Cardiac fibroblast (primary cell): ENCODE data around the gene FSTL5.

Experiments
- DNase-seq, 2 donors: peaks; one replicate each; pipeline versions ENCODE4 v3.0.0 to v3.0.0-alpha.2; 2010; ENCODE audit warnings: low read depth in 2 of 2
- H3K4me3 ChIP-seq, 2 donors: replicated peaks in 1 of 2; 1 replicate in 1 of 2; 2 replicates in 1 of 2; pipeline ENCODE4 v1.5.1; 2011; ENCODE audit warnings: low read depth in 2 of 2, low read length in 2 of 2, mild to moderate bottlenecking in 2 of 2, moderate library complexity in 1 of 2
- TF ChIP-seq, protein P1 (sequence below): IDR thresholded peaks from one replicate; pipeline ENCODE4 v1.5.1; 2011; ENCODE audit warnings: low read depth, mild to moderate bottlenecking, low read length, inconsistent platforms

The FSTL5 gene

DNA sequence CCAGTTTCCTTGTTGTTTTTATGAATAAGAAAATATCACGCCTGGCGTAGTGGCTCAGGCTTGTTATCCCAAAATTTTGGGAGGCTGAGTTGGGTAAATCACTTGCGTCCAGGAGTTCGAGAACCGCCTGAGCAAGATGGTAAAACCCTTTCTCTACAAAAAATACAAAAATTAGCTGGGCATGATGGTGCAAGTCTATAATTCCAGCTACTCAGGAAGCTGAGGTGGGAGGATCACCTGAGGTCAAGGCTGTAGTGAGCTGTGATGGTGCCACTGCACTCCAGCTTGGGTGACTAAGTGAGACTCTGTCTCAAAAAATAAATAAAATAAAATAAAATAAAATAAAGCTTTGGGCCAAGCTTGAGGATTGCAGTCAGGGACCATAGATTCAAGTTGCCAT, 827.2 kb downstream of the FSTL5 start:
- TF ChIP-seq, protein P1, sequence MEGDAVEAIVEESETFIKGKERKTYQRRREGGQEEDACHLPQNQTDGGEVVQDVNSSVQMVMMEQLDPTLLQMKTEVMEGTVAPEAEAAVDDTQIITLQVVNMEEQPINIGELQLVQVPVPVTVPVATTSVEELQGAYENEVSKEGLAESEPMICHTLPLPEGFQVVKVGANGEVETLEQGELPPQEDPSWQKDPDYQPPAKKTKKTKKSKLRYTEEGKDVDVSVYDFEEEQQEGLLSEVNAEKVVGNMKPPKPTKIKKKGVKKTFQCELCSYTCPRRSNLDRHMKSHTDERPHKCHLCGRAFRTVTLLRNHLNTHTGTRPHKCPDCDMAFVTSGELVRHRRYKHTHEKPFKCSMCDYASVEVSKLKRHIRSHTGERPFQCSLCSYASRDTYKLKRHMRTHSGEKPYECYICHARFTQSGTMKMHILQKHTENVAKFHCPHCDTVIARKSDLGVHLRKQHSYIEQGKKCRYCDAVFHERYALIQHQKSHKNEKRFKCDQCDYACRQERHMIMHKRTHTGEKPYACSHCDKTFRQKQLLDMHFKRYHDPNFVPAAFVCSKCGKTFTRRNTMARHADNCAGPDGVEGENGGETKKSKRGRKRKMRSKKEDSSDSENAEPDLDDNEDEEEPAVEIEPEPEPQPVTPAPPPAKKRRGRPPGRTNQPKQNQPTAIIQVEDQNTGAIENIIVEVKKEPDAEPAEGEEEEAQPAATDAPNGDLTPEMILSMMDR = no peak
- H3K4me3 ChIP-seq = no peak overlapping the region
- DNase-seq = no peak

DNA sequence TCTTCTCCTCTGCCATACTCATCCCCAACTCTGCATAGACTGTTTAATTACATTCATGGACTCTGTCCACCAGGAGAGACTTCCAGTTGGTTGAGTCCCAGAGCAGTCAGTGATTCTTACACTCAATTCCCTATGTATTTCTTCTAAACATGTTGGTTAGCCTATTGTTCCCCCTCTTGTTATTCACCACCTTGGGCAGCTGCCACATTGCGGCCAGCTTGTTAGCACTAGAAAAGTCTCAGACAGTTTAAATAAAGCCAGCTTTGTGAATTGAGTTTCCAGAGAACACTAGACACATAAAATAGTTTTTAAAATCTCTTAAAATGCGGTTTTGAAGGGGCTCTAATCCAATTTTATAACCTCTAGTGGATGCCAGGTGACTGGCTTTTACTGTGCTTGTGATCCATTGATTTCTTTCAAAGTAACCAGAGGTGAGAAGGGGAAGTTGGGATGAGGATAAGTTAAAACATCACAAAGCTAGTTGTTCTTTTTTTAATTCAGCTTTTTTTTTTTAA, 827.7 kb downstream of the FSTL5 start:
- DNase-seq = no peak
- no peak overlapping the region for H3K4me3 ChIP-seq
- TF ChIP-seq, protein P1 = no peak
